ENCODE data around the gene KDM5B.

- TF ChIP-seq EP300 (IDR thresholded peaks at IDR 0.05) (no peak), CTCF (IDR thresholded peaks at IDR 0.05) (no peak)
Observed at GRCh38 chr1:202733251-202733650, 75.0 kb downstream of the KDM5B start.
